HepG2 (cell line): ENCODE data around the gene CENPB. TPM values are rescaled to one million over a fixed set of nuclear protein-coding genes. Genes with fewer than 3 reads are reported as not detected.
A peak's percentile ranks its signal among the peaks of the same experiment; 100 is the strongest.

Experiments
- FOXM1 ChIP-seq: sonication (generic); formaldehyde crosslinking; IDR thresholded peaks from 2 replicates; pipeline ENCODE4 v1.5.0; 2020; ENCODE audit warnings: missing genetic modification reagents
- JDP2 ChIP-seq: sonication (generic); formaldehyde crosslinking; IDR thresholded peaks from 2 replicates; pipeline ENCODE4 v1.8.1; 2022; ENCODE audit warnings: missing genetic modification reagents, borderline replicate concordance
- REST ChIP-seq, 2 experiments: IDR thresholded peaks; 2 replicates each; pipeline ENCODE4 v1.6.1; 2011 to 2012; ENCODE audit warnings: low read length in 2 of 2, borderline replicate concordance in 1 of 2, low read depth in 1 of 2, mild to moderate bottlenecking in 1 of 2, moderate library complexity in 1 of 2
- TAF1 ChIP-seq: sonication (generic); formaldehyde crosslinking; IDR thresholded peaks from 2 replicates; pipeline ENCODE4 v1.4.0; 2020; ENCODE audit warnings: missing genetic modification reagents
- ZBTB8A ChIP-seq: sonication (generic); formaldehyde crosslinking; IDR thresholded peaks from 2 replicates; pipeline ENCODE4 v1.4.0; 2020; ENCODE audit warnings: mild to moderate bottlenecking, low read depth, missing genetic modification reagents, borderline replicate concordance
- ZHX2 ChIP-seq, 2 experiments: sonication (generic) in 1 of 2; formaldehyde crosslinking in 1 of 2; IDR thresholded peaks; 2 replicates each; pipeline versions ENCODE4 v1.6.1 to v1.9.0; 2014 to 2022; ENCODE audit warnings: antibody characterized with exemption in 1 of 2, borderline replicate concordance in 1 of 2, inconsistent platforms in 1 of 2, low read depth in 1 of 2, missing genetic modification reagents in 1 of 2
- ZNF547 ChIP-seq: sonication (generic); formaldehyde crosslinking; IDR thresholded peaks from 2 replicates; pipeline ENCODE4 v1.5.1; 2020; ENCODE audit warnings: mild to moderate bottlenecking, missing genetic modification reagents
- ZNF564 ChIP-seq: sonication (generic); formaldehyde crosslinking; IDR thresholded peaks from 2 replicates; pipeline ENCODE4 v1.8.1; 2023; ENCODE audit warnings: mild to moderate bottlenecking, missing genetic modification reagents
- ZNF709 ChIP-seq: sonication (generic); formaldehyde crosslinking; IDR thresholded peaks from 2 replicates; pipeline ENCODE4 v1.5.0; 2020; ENCODE audit warnings: mild to moderate bottlenecking, missing genetic modification reagents
- ZNF781 ChIP-seq: sonication (generic); formaldehyde crosslinking; IDR thresholded peaks from 2 replicates; pipeline ENCODE4 v1.5.1; 2020; ENCODE audit warnings: borderline replicate concordance, mild to moderate bottlenecking, missing genetic modification reagents; ENCODE audit errors: not compliant biosample characterization
- polyA plus RNA-seq, 8 experiments: library from polyadenylated mRNA; depleted of rRNA in 3 of 8; stranded (reverse) in 7 of 8; unstranded in 1 of 8; fragments of >200 nt; fragmentation: Illumina TruSeq in 4 of 8; extraction: Trizol in 4 of 8; gene quantifications; 2 replicates each; pipeline versions ENCODE4 v1.2.1 to v1.2.3, GENCODE V29; 2011 to 2016; ENCODE audit warnings: low read depth in 4 of 8, missing spikeins in 1 of 8, mixed read lengths in 1 of 8; ENCODE audit not compliant: insufficient read depth in 1 of 8
- total RNA-seq, 5 experiments: library from RNA; depleted of rRNA; stranded (reverse); fragments of >200 nt; fragmentation: Illumina TruSeq; extraction: Trizol; gene quantifications; 2 replicates each; pipeline ENCODE4 v1.2.3, GENCODE V29; 2016; ENCODE audit warnings: low read depth in 1 of 5
- TF ChIP-seq, protein P1 (sequence below): sonication (generic); formaldehyde crosslinking; IDR thresholded peaks from 2 replicates; pipeline ENCODE4 v1.5.0; 2020; ENCODE audit warnings: missing genetic modification reagents
- TF ChIP-seq, protein P2 (sequence below): sonication (generic); formaldehyde crosslinking; IDR thresholded peaks from 2 replicates; pipeline ENCODE4 v1.5.0; 2020; ENCODE audit warnings: mild to moderate bottlenecking, missing genetic modification reagents, borderline replicate concordance

The CENPB gene
- total and polyA plus RNA-seq, 2 of the 13 experiments (the other 11 are each of a cell fraction or from before 2014, with no cell fraction given): 10.4 to 54.5 TPM

DNA sequence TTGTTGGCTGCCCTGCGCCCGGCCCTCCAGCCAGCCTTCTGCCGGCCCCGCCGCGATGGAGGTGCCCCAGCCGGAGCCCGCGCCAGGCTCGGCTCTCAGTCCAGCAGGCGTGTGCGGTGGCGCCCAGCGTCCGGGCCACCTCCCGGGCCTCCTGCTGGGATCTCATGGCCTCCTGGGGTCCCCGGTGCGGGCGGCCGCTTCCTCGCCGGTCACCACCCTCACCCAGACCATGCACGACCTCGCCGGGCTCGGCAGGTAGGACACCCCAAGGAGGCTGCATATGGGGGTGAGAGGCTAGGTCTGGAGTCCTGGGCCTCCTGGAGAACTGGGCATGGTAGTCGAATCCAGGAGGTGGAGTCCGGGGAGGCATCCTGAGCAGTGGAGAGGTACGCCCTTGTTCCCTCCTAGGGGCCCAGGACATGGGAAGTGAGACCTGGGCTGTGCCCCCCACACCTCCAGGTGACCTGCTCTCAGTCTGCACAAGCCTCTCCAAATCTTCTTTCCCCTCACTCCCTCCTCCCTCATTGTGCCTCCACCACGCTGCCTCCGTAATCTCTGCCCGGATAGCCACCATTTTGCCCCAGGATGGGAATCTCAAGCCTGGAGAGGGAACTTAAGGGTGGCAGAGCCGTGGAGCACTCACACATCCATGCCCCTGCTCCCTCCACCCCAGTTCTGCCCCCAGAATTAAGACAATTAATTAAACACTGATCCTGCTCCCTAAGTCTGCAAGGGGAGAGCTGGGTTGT, 10.1 kb upstream of the CENPB start (continued):
- TF ChIP-seq, protein P1, sequence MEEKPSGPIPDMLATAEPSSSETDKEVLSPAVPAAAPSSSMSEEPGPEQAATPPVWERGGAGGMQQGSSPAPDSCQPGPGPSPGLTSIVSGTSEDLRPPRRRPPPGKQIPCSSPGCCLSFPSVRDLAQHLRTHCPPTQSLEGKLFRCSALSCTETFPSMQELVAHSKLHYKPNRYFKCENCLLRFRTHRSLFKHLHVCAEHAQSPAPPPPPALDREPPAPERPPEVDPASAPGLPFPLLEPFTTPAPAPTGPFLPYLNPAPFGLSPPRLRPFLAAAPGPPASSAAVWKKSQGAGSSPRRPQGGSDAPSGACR (CRISPR knock-in tag): no peak
- TF ChIP-seq, protein P2, sequence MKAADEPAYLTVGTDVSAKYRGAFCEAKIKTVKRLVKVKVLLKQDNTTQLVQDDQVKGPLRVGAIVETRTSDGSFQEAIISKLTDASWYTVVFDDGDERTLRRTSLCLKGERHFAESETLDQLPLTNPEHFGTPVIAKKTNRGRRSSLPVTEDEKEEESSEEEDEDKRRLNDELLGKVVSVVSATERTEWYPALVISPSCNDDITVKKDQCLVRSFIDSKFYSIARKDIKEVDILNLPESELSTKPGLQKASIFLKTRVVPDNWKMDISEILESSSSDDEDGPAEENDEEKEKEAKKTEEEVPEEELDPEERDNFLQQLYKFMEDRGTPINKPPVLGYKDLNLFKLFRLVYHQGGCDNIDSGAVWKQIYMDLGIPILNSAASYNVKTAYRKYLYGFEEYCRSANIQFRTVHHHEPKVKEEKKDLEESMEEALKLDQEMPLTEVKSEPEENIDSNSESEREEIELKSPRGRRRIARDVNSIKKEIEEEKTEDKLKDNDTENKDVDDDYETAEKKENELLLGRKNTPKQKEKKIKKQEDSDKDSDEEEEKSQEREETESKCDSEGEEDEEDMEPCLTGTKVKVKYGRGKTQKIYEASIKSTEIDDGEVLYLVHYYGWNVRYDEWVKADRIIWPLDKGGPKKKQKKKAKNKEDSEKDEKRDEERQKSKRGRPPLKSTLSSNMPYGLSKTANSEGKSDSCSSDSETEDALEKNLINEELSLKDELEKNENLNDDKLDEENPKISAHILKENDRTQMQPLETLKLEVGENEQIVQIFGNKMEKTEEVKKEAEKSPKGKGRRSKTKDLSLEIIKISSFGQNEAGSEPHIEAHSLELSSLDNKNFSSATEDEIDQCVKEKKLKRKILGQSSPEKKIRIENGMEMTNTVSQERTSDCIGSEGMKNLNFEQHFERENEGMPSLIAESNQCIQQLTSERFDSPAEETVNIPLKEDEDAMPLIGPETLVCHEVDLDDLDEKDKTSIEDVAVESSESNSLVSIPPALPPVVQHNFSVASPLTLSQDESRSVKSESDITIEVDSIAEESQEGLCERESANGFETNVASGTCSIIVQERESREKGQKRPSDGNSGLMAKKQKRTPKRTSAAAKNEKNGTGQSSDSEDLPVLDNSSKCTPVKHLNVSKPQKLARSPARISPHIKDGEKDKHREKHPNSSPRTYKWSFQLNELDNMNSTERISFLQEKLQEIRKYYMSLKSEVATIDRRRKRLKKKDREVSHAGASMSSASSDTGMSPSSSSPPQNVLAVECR (CRISPR knock-in tag): no peak
- no peak for TF ChIP-seq REST (IDR thresholded peaks at IDR 0.05; ENCODE audit: borderline replicate concordance in 1 of 2, low read depth in 1 of 2, low read length in 2 of 2)
- 0 out of 2 replicates have a peak, but pooled peaks have one; percentile 49 for TF ChIP-seq ZNF547 (CRISPR knock-in tag)
- no peak for TF ChIP-seq FOXM1 (CRISPR knock-in tag)
- TF ChIP-seq ZNF781: peak; percentile 45
- TF ChIP-seq ZBTB8A (CRISPR knock-in tag): no peak
- TF ChIP-seq ZNF564 (CRISPR knock-in tag): peak; percentile 71; the same call in 1 of the 2 replicates
- peak; percentile 87 for TF ChIP-seq ZNF709
- no peak for TF ChIP-seq JDP2
- TF ChIP-seq ZHX2 (IDR thresholded peaks at IDR 0.05; ENCODE audit: low read depth): peak; percentile 15; the same call in 1 of the 2 replicates
- no peak for TF ChIP-seq ZHX2 (CRISPR knock-in tag; IDR thresholded peaks at IDR 0.05; ENCODE audit: borderline replicate concordance)
- peak; percentile 11; the same call in 1 of the 2 replicates for TF ChIP-seq TAF1 (CRISPR knock-in tag)
